Small intestine (tissue), 7 donors: Measurements from ENCODE around the gene SEMA6B. TPM values are rescaled to one million over a fixed set of nuclear protein-coding genes. Genes with fewer than 3 reads are reported as not detected.
A peak's percentile ranks its signal among the peaks of the same experiment; 100 is the strongest.

Experiments
- DNase-seq, 2 donors: peaks; one replicate each; pipeline versions ENCODE4 v3.0.0 to v3.0.0-alpha.2; 2013
- FAIRE-seq: peaks from 2 replicates; lab custom pipeline; 2012; peaks lifted over from hg19 to GRCh38; lab: Jason Lieb, UNC
- H3K27ac ChIP-seq, 3 donors: one replicate each; pipeline ENCODE4 v1.5.1; 2013; ENCODE audit warnings: low read length in 2 of 3, mild to moderate bottlenecking in 2 of 3, control low read depth in 1 of 3, inconsistent platforms in 1 of 3, low read depth in 1 of 3, moderate library complexity in 1 of 3
- H3K27me3 ChIP-seq, 3 donors: one replicate each; pipeline ENCODE4 v1.6.1; 2013; ENCODE audit warnings: low read length in 3 of 3, inconsistent platforms in 1 of 3; ENCODE audit not compliant: control insufficient read depth in 3 of 3, insufficient read depth in 3 of 3
- H3K36me3 ChIP-seq, 3 donors: one replicate each; pipeline ENCODE4 v1.6.1; 2013; ENCODE audit warnings: low read length in 3 of 3, inconsistent platforms in 1 of 3, low read depth in 1 of 3, mild to moderate bottlenecking in 1 of 3, moderate library complexity in 1 of 3; ENCODE audit not compliant: control insufficient read depth in 3 of 3, insufficient read depth in 2 of 3
- H3K4me1 ChIP-seq, 3 donors: one replicate each; pipeline ENCODE4 v1.6.1; 2013; ENCODE audit warnings: low read length in 2 of 3, inconsistent platforms in 1 of 3, low read depth in 1 of 3, mild to moderate bottlenecking in 1 of 3, moderate library complexity in 1 of 3; ENCODE audit not compliant: control insufficient read depth in 3 of 3, insufficient read depth in 2 of 3
- H3K4me3 ChIP-seq, 3 donors: one replicate each; pipeline ENCODE4 v1.5.1; 2013; ENCODE audit warnings: low read length in 3 of 3, control low read depth in 1 of 3, inconsistent platforms in 1 of 3, low read depth in 1 of 3, mild to moderate bottlenecking in 1 of 3, moderate library complexity in 1 of 3
- H3K9me3 ChIP-seq, 2 donors: one replicate each; pipeline ENCODE4 v1.6.1; 2013; ENCODE audit warnings: low read depth in 1 of 2, low read length in 1 of 2; ENCODE audit not compliant: control insufficient read depth in 2 of 2, insufficient read depth in 1 of 2
- WGBS, 3 donors: extraction: QIAGEN DNeasy Blood & Tissue Kit; methylation state at CpG; one replicate each; pipeline ENCODE4 v1.1.7; 2013; 5-methylcytosine and 5-hydroxymethylcytosine counted together
- polyA plus RNA-seq, 4 donors: library from polyadenylated mRNA; stranded (reverse) in 3 of 4; unstranded in 1 of 4; fragments of 200-250 nt in 3 of 4; fragments of 120-200 nt in 1 of 4; gene quantifications; one replicate each; pipeline versions ENCODE4 v1.2.1 to v1.2.3, GENCODE V29; 2013
- donor health status: healthy with polysubstance abuse.
- donor health status: control.
- donor health status: control.
- donor health status: Bipolar disorder and iron deficiency.
- donor health status: healthy.

The SEMA6B gene
- polyA plus RNA-seq, 4 donors: 0.22 to 6.0 (median 2.0) TPM

DNA sequence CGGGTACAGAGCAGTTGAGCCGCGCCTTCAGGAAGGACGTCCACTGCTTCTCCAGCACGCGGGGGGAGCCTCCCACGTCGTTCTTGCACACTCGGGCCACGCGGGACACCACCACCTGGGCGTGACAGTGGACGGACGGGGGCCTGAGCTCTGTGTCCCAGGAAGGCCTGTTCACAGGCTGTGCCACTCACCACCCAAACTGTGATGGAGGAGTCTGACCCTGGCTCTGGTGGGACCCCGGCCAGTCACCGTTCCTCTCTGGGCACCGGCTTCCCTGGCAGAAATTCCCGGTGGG lies 7.0 kb downstream of the SEMA6B start:
- Histone ChIP-seq H3K4me1 (no peaks in the 10 kb centered on the region), H3K27me3 (no peaks in the 10 kb centered on the region), H3K4me3 (no peak overlapping the region), H3K36me3 (peaks cover 0 to 4% (median 0%) of the 10 kb centered on the region in 3 donors), H3K27ac (no peak overlapping the region), H3K9me3 (peaks cover 0 to 2% of the 10 kb centered on the region in 2 donors)
- DNase-seq: no peak
- WGBS, 3 donors: 53 to 80% (median 60%) methylated on average over 18 of the region's 18 CpGs
- no peak for FAIRE-seq

- FAIRE-seq (no peak), DNase-seq (no peak)
- Histone ChIP-seq H3K4me3 (no peak overlapping the region), H3K4me1 (no peaks in the 10 kb centered on the region), H3K9me3 (peaks cover 0 to 2% of the 10 kb centered on the region in 2 donors), H3K27ac (no peak overlapping the region), H3K27me3 (no peaks in the 10 kb centered on the region), H3K36me3 (peaks cover 0 to 2% (median 0%) of the 10 kb centered on the region in 3 donors)
- 79 to 86% (median 83%) methylated on average over 26 of the region's 26 CpGs for WGBS, 3 donors
Observed at GRCh38 chr19:4550479-4551050, 8.9 kb downstream of the SEMA6B start.

DNA sequence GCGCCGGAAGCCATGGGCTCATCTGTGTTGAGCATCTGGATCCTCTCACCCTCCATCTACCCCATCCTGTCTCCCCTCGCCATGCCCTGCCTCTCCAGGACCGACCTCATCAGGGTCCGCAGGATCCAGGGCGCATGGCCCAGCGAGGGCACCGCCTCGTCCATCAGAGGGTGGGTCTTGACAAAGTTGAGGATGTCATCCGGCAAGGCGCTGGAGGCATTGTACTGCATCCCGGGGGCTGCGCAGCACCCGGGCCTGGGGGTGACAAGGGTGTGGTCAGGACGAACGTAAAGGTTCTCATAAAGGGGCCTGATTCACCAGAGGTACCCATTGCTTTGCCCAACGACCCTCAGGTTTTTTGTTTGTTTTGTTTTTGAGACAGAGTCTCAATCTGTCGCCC lies 9.5 kb downstream of the SEMA6B start:
- FAIRE-seq: no peak
- WGBS, 3 donors: 85 to 90% (median 86%) methylated on average over 18 of the region's 18 CpGs

DNA sequence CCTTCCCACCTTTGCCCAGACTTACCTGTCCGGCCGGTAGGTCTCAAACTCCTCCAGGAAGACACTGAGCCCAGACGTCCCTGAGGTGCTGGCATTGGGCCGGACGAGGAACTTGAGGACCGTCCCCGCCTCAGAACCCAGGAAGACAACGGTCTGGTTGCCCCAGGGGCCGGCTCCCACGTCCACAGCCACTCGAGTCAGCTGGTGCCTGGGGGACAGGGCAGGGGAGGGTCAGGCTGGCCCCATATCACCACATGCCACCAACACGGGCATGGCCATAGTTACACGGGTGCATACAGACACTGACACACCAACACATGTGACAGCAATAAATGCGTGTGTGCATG lies 11.3 kb downstream of the SEMA6B start:
- H3K4me1 ChIP-seq: no peaks in the 10 kb centered on the region
- H3K27ac ChIP-seq: no peak overlapping the region
- FAIRE-seq: no peak
- no peak overlapping the region for H3K4me3 ChIP-seq
- H3K27me3 ChIP-seq: no peaks in the 10 kb centered on the region
- WGBS, 3 donors: 39 to 69% (median 47%) methylated on average over 14 of the region's 14 CpGs
- no peak for DNase-seq
- H3K36me3 ChIP-seq: peaks cover 0 to 2% (median 0%) of the 10 kb centered on the region in 3 donors
- peaks cover 0 to 2% of the 10 kb centered on the region in 2 donors for H3K9me3 ChIP-seq

More for the DNA sequence above, 9.5 kb downstream of the SEMA6B start:
- Histone ChIP-seq H3K9me3 (peaks cover 0 to 2% of the 10 kb centered on the region in 2 donors), H3K27ac (no peak overlapping the region), H3K36me3 (peaks cover 0 to 2% (median 0%) of the 10 kb centered on the region in 3 donors), H3K4me3 (no peak overlapping the region), H3K27me3 (no peaks in the 10 kb centered on the region), H3K4me1 (no peaks in the 10 kb centered on the region)
- DNase-seq: no peak

DNA sequence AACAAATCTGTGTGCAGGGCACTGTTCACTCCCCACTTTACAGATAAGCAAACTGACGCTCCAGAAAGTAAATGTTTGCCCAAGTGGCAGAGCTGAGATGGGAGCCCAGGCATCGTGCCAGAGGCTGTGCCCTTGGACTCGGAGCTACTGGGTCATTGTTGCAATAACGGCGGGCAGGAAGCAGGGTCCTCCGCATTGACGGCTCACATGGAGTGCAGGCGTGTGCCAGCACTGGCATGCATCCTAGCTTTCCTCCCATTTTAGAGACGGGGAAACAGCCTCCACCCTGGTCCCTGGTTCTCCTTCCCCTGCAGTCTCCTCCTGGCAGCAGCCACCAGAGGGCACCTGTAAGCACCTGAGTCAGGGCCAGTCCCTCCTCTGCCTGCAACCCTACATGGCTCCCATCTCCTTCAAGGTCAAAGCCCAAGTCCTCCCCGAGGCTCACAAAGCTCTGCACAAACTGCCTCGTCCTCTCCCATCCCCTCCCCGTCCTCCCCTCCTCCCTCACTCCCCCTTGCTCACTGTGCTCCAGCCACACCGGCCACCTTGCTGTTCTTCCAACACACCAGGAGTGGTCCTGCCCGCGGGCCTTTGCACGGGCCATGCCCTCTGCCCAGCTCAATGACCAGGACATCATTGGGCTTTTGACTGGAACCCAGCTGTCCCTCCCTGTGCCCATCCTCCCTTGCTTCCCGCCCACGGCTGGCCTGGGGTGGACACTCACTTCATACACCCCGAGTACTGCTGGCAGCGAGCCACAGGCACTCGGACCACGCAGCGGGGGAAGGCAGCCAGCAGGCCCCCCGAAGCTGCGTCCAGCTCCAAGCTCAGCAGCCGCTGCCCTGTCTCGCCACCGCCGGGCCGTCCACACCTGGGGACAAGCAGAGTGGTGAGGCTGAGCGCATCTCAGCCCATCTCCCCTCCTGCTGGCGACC lies 11.9 kb downstream of the SEMA6B start:
- Histone ChIP-seq H3K4me1 (no peaks in the 10 kb centered on the region), H3K4me3 (no peak overlapping the region), H3K27me3 (no peaks in the 10 kb centered on the region), H3K9me3 (peaks cover 0 to 2% of the 10 kb centered on the region in 2 donors), H3K27ac (no peak overlapping the region), H3K36me3 (peaks cover 0 to 2% (median 0%) of the 10 kb centered on the region in 3 donors)
- FAIRE-seq (no peak), DNase-seq (peak in 1 of 2 donors; percentile 66)
- 41 to 64% (median 63%) methylated on average over 26 to 32 of the region's 32 CpGs for WGBS, 3 donors

GRCh38 chr19:4543842-4544647 lies 15.4 kb downstream of the SEMA6B start:
- no peak for DNase-seq
- H3K27me3 ChIP-seq: peaks cover 0 to 3% (median 0%) of the 10 kb centered on the region in 3 donors
- no peak for FAIRE-seq
- peaks cover 0 to 8% of the 10 kb centered on the region in 2 donors for H3K9me3 ChIP-seq
- H3K27ac ChIP-seq: no peak overlapping the region
- WGBS, 3 donors: 90 to 93% (median 91%) methylated on average over 27 to 87 of the region's 87 CpGs
- H3K36me3 ChIP-seq: no peaks in the 10 kb centered on the region
- no peak overlapping the region for H3K4me3 ChIP-seq
- peaks cover 0 to 4% (median 0%) of the 10 kb centered on the region in 3 donors for H3K4me1 ChIP-seq

DNA sequence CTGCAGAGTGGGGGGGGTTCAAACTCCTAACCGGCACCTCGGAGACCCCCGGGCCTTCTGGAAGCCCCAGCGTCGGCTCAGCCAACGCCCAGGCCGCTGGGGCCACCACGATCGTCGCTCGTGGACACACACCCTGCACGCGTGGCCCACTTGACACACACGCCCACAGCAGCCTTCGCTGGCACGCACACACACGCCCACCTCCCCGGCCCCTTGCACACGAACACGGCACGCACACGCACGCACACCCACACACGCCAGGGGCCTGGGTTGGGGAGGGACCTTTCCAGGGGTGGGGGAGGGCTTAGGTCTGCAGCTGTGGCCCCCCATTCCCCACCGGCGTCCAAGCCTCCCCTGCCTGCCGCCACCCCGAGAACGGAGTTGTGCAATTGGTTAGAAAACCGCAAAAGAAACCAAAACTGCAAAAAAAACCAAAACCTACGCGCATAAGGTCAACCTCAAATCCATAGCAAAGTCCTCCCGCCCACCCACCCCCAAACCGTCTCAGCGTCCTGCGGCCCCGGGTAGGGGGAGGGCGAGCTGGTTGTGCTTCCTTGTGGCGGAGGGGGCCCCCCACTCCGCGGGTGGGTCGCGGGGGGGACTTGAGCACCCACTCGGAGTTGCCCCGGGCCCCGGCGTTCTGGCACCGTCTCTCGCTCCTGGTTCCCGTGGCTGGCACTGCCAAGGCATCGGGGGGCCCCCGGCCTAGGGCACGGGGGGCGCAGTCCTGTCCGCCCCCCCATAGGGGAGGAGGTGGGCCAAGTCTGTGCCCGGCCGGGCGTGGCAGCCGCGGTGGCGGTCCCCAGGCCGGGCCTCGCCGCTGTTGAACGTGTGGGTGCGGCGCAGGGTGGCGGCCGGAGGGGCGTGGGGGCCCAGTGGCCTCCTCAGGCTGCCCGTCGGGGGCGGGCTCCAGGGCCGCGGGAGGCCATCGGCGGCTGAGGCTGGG lies 16.3 kb downstream of the SEMA6B start:
- no peak for FAIRE-seq
- H3K4me3 ChIP-seq: no peak overlapping the region

More for the DNA sequence above, 16.3 kb downstream of the SEMA6B start:
- Histone ChIP-seq H3K9me3 (peaks cover 0 to 8% of the 10 kb centered on the region in 2 donors), H3K27me3 (peaks cover 0 to 3% (median 0%) of the 10 kb centered on the region in 3 donors), H3K4me1 (peaks cover 0 to 4% (median 0%) of the 10 kb centered on the region in 3 donors), H3K27ac (no peak overlapping the region), H3K36me3 (no peaks in the 10 kb centered on the region)
- 76 to 79% (median 79%) methylated on average over 64 to 77 of the region's 77 CpGs for WGBS, 3 donors
- DNase-seq: no peak
